SK-N-SH (cell line): Measurements from ENCODE around the gene SERPIND1.

Source experiments
- CTCF ChIP-seq: fragments of 200-600 bp; sonication (generic); IDR thresholded peaks from 2 replicates; pipeline ENCODE4 v1.6.1; 2017; ENCODE audit warnings: antibody characterized with exemption, mild to moderate bottlenecking, moderate library complexity
- FOXJ3 ChIP-seq: sonication (generic); formaldehyde crosslinking; IDR thresholded peaks from 2 replicates; pipeline ENCODE4 v1.5.1; 2020; ENCODE audit warnings: mild to moderate bottlenecking, missing genetic modification reagents
- FOXM1 ChIP-seq: IDR thresholded peaks from 2 replicates; pipeline ENCODE4 v1.4.0; 2012; ENCODE audit warnings: low read depth, mild to moderate bottlenecking
- MXI1 ChIP-seq: IDR thresholded peaks from 2 replicates; pipeline ENCODE4 v1.6.1; 2012; ENCODE audit warnings: mild to moderate bottlenecking, low read depth, low read length, improper control_type of control experiment
- POLR2AphosphoS5 ChIP-seq: IDR thresholded peaks from 2 replicates; pipeline ENCODE4 v1.6.1; 2012; ENCODE audit warnings: low read depth, low read length
- RCOR1 ChIP-seq: fragments of 150-350 bp; IDR thresholded peaks from 2 replicates; pipeline ENCODE4 v1.6.1; 2017; ENCODE audit warnings: antibody characterized with exemption, low read length
- RFX5 ChIP-seq: IDR thresholded peaks from 2 replicates; pipeline ENCODE4 v1.6.1; 2012; ENCODE audit warnings: mild to moderate bottlenecking, improper control_type of control experiment, low read length
- SMC3 ChIP-seq: IDR thresholded peaks from 2 replicates; pipeline ENCODE4 v1.6.1; 2012; ENCODE audit warnings: low read depth, low read length, improper control_type of control experiment
- TAF1 ChIP-seq: IDR thresholded peaks from 2 replicates; pipeline ENCODE4 v1.6.1; 2012; ENCODE audit warnings: low read depth, mild to moderate bottlenecking, low read length, moderate library complexity, borderline replicate concordance
- TCF12 ChIP-seq: IDR thresholded peaks from 2 replicates; pipeline ENCODE4 v1.4.0; 2012
- USF1 ChIP-seq: IDR thresholded peaks from 2 replicates; pipeline ENCODE4 v1.4.0; 2012; ENCODE audit warnings: low read depth, borderline replicate concordance
- TF ChIP-seq, protein P1 (sequence below): IDR thresholded peaks from 2 replicates; pipeline ENCODE4 v1.4.0; 2012; ENCODE audit warnings: low read depth

DNA sequence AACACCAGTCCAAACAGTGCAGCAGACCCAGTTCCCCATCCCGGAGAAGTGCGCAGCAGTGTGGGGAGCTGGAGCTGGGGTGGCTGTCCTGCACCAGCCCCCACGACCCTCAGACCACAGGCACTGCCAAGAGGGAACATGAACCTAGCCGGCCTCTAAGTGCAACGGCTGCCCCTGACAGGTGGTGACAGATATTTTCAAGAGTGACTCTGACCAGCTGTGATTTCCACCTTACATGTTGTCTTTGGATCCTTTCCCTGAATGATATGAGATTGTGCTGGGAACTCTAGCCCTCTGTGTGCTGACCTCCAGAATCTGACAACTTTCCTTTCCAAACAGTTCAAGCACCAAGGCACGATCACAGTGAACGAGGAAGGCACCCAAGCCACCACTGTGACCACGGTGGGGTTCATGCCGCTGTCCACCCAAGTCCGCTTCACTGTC, 12.6 kb downstream of the SERPIND1 start:
- TF ChIP-seq POLR2AphosphoS5 (no peak), CTCF (no peak), RFX5 (no peak), FOXJ3 (CRISPR knock-in tag) (no peak), FOXM1 (no peak), TCF12 (no peak), RCOR1 (no peak), SMC3 (no peak), USF1 (no peak), TAF1 (no peak), MXI1 (no peak)
- TF ChIP-seq, protein P1, sequence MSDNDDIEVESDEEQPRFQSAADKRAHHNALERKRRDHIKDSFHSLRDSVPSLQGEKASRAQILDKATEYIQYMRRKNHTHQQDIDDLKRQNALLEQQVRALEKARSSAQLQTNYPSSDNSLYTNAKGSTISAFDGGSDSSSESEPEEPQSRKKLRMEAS: no peak
